OCI-LY7 (cell line): ENCODE results near the gene TACR1.

Experiments used
- CTCF ChIP-seq: fragments of 200-600 bp; sonication (generic); conservative IDR thresholded peaks from 2 replicates; pipeline ENCODE4 v1.5.1; 2014; ENCODE audit warnings: mild to moderate bottlenecking, antibody characterized with exemption, low read length, moderate library complexity, mixed read lengths
- EZH2phosphoT487 ChIP-seq: fragments of 200-600 bp; sonication (generic); IDR thresholded peaks from 2 replicates; pipeline ENCODE4 v1.6.1; 2018; ENCODE audit warnings: low read depth, borderline replicate concordance, mild to moderate bottlenecking, mixed run types, antibody characterized with exemption, low read length, moderate library complexity, mixed read lengths

DNA sequence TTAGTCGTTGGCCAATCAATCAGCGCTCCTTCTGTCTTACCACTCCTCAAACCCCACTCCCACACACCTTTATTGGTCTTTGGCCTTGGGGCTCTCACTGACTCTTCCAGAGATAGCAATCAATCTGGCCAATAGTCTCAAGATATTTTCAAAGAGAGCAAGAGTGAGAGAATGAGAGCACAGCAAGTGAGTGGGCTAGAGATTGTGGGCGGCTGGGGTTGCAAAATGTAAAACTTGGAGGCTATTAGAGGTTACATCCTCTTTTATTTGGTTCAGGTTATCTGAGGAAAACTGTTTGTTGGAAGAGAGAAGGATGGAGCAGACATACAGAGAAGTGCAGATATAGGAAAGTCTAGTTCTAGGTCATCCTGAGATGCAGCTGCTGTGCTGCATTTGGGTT, 32.8 kb downstream of the TACR1 start:
- no peak for TF ChIP-seq CTCF
- no peak for TF ChIP-seq EZH2phosphoT487
